ENCODE measurements around the gene RNF19B.
A peak's percentile ranks its signal among the peaks of the same experiment; 100 is the strongest.

The RNF19B gene

DNA sequence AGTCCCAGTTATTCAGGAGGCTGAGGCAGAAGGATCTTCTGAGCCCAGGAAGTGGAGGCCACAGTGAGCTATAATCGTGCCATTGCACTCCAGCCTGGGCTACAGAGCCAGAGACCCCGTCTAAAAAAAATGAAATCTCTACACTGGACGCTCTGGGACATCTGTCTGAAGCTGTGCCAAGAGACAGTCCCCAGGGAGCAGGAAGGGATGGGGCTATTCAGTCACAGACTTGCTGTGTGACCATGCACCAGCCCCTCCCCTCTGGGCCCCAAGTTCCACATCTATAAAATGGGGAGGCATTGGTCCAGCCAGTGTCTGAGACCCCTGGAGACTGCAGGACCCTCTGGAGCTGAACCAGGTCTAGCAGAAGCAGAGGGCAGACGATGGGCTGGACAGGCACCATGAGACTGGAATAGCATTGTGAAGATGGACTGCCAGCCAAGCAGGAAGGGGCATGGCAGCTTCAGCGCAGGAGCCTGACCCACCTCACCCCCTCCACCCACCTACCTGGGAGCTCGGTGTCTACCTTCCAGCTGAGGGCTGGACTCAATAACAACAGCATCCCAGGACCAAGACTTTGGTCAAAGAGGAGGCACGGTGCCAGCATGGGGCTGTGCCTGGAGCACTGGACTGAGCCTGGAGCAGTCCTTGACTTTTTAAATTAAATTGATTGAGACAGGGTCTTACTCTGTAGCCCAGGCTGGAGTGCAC is 64.9 kb downstream of the RNF19B start:
- DNase-seq, result no peak

DNA sequence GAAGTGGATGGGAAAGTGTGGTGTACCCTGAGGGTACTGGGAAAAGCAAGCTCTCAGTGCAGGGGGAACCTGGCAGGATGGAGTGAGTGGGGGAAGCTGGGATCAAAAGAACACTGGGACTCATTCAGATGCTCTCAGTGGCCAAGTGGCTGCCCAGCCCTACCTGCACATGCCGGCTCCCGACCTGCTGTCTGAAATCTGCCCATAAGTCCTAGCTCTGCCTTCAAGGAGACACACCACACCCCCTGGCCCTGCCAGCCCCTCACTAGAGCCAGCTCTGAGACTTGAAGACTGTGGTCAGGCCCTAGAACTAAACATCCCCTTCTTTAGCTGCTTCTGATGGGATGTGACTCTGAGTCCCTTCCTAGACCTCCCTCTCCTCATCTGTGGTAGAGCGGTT is 65.7 kb downstream of the RNF19B start:
- no peak for DNase-seq

DNA sequence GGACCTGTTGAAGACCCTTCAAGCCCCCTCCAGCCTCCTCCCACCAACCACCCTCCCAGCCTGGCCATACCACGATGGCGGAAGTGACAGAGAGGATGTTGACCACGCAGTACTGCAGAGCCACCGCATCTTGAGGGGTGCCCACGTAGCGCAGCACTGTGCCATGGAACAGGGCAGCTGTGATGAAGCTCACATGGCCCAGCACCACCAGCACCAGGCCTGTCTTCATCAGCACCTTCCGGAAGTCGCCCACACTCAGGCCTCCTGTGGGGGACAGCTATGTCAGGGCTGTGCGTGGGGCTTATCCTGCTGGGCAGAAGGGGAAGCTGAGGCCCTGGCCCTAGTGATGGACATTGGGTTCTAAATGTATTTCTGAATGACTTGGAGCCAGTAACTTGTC is 66.6 kb downstream of the RNF19B start:
- no peak for DNase-seq

DNA sequence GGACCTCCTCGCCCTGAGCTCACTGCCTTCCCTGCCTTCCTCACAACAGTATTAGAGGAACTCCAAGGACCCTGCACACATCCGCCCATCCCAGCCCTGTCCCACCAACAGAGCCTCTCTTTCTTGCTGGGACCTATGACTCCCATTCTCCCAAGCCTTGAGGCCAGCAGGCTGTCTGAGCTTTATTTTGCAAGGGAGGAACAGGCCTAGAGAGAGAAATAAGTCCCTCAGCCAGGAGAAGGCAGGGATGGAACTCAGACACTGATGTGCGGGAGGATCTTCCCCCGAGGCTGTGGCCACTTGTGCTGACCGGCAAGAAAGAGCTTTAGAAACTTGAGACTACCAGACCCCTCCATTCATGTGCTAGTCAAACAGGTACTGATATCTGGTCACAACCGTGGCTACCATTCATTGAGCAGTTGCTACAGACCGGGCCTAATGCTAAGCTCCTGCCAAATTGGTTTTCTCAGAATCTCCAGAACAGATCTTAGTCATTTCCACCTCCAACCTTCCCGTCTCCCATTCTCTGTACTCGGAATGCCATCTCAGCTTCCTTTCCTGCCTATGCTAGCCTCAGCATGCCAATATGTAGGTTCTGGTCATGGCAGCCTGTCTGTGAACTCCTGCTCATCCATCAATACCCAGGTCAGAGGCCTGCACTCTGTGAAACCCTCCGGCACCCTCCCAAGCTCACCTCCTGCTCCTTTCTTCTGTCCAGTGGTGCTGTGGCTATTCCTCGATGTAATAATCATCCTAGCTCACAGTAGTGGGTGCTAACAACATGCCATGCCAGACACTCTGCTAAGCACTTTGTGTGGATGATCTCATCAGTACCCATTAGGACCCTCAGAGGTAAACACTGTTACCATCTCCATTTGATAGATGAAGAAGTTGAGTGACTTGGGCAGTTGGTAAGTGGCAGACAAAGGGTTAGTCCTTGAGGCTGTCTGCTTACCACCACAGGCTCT is 67.2 kb downstream of the RNF19B start:
- no peak for DNase-seq

DNA sequence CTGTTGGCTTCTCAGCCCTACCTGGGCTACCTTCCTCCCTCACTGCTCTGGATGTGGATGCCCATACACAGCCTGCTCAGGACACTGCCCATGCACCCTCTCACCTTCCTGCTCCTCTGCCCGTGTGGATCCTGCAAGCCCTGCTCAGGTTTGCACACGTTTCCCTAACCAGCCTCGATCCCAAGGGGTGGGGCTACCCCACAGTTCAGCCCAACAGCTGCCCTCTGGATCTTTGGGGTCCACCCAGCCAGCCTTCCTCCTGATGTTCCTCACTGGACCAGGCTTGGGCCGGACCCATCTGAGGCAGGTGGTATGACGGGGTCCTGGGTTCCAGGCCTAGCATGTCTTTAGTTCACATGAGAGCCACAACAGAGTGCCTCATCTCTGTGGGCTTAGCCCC is 68.2 kb downstream of the RNF19B start:
- no peak for DNase-seq

DNA sequence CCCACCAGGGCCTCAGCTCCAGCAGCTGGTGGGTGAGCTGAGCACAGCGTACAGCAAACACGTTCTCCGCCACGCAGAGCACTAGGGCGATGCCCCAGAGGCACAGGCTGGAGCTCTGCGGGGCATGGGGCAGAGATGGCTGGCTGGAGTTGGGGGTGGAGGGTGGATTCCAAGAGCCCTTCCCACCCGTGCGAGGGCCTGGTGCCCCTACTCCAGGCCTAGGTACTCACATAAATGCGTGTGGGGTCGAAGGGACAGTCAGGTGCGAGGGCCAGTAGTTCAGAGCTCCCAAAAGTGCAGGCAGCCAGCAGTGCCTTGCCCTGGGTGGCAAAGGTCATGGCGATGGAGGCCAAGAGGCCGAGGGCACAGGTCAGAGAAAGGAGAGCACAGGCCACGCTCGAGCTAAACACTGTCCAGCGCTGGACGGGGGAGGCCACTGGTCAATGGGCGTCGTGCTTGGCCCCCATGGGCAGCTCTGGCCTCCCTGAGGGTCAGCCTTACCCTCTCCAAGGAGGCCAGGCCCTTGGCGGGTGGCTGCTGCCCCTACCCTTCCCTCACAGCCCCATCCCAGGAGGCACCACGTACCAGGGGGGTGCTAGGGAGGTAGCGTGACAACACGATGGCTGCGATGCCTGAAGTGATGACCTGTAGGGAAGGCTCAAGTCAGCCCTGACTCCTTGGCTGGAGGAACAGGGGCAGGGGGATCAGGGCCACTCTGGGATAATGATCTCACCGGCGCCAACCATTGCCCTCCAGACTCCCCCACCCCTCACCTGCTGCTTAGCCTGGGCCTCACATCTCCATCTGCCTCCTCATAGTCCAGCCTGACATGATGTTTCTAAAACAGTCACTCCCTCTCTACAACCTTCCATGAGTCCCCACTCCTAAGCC is 69.0 kb downstream of the RNF19B start:
- DNase-seq, result no peak

DNA sequence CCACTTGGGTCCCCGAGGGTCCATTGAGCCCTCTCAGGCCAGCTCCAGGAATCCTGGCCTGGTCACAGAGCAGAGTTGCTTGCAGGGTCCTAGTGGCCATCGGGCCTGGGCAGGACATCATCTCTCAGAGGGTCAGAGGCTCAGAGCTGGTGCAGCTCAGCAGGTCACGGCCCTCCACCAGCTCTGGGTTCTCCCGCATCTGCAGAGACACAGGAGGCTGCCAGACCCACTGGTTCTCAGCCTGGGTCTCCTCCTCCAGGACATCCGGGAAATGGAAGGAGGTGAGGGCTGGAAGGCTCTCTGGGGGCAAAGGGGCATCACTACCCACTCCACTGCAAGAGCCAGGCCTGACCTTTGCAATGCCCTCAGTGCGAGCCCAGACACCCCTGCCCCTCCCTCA is 69.9 kb downstream of the RNF19B start:
- DNase-seq, result no peak

DNA sequence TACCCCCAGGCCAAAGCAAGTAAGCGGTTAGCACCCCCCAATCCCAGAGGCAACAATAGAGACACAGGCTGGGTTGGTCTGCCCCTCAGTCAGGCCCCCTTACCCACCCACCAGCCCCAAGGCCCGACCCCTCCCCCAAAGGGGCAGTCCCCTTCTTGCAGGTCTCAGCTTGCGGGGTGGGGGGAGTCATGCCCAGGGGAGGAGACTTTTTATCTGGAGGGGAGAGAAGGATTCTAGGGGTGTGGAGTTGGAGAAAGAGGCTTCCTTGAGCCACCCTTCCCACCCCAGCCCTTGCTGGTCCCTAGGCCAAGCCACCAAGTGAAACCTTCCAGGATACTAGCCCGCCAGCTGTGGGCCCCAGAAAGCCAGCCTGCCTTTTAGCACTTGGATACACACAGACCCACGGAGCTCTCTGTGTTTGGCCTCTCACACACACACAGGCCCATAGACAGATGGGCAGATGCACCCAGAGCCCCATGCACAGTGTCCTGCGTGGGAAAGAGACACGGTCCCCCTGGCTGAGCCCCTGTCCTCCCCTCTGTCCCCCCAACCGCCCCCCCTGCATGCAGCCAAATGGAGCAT is 70.5 kb downstream of the RNF19B start:
- DNase-seq, result no peak

DNA sequence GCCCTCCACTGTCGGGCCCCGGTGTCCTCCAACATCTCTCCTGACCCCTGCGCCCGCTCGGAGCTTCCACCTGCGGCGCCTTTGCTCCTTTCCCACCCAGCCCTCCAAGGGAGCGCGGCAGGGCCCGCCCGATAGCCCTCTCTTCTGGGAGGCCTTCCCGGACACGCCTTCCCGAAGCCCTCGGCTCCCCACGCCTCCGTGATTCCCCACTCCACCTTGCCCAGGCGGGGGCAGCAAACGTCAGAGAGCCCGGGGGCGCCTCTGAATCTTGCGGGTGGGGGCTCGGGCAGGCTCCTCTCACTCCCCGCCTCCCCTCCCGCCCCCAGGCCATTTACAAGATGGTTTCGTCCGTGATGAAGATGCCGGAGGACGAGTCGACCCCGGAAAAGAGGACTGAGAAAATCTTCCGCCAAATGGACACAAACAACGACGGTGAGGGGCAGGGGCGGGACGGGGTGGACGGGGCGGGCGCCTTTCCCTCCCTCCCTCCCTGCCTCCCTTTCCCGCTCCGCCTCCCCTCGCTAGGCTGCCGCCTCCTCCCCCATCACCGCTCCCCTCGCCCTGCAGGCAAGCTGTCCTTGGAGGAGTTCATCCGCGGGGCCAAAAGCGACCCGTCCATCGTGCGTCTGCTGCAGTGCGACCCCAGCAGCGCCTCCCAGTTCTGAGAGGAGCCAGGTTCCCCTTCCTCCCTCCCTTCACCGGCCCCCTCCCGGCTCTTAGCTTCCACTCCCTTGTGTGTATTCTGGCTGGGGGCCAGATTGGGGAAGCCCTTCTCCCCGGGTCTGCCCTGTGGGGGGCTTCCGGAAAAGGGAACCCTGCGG is 71.2 kb downstream of the RNF19B start:
- DNase-seq, result peak; percentile 29

DNA sequence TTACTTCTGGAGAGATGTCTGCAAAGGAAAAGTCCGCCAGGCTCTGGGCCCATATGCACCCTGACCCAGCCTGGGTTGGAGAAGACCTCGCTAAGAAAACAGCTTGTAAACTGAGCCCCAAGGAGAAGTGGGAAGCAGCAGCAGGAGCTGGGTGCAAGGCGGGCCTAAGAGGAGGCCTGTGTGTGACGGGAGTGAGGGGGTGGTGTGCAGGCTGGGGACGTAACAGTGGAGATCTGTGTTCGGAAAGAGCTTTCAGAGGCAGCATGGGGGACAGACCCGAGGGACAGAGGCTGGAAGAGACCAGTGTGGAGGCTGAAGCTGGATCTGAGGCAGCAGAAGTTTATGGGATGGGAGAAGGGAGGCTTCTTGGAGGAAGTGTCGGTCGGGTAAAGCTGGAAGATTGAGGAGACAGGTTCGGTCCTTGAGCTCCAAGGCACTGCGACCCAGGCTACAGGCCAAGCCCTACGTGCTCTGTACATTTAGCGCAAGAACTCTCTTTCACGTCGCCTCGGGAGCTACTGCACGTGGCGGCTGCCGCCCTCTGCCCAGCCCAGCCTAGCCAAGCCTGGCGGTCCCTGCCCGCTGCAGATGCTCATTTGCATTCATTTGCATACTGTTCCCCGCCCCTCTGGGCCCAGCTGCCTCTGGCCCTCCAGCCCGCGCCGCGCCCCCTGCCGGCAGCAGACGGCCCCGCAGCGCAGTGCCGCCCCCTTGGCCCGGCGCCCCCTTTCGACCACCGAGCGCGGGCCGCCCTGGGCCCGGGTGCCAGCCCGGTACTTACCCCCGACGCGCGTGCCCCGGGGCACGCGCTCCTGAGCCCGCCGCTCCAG is 72.0 kb downstream of the RNF19B start:
- peak; percentile 32 for DNase-seq

DNA sequence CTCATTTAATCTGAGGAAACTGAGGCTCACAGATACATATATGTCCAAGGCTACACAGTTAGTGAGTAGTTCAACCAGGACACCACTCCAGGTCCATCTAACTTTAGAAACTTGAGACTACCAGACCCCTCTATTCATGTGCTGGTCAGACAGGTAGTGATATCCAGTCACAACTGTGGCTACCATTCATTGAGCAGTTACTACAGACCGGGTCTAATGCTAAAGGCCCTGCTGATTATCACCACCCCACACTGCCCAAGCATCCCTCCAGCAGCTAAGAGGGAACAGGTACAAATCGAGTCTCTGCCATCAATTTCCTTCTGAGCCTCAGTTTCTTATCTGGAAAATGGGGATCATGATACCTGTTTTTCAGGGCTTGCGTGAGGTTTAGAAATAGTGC is 73.0 kb downstream of the RNF19B start:
- no peak for DNase-seq

DNA sequence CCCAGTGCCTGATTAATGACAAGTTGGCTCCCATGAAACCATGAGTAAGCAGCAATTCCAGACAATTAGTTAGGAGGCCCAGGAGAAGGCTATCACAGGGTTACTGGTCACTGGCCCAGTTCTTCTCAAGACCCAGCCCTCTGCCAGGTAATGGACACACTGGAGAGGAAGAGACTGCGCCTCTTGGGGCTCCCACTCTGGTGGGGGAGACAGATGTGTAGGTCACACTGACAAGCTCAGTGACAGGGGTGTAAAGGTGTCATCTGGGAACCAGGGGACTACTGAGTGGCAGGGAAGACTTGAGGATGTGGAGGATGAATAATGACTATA is 73.4 kb downstream of the RNF19B start:
- no peak for DNase-seq

DNA sequence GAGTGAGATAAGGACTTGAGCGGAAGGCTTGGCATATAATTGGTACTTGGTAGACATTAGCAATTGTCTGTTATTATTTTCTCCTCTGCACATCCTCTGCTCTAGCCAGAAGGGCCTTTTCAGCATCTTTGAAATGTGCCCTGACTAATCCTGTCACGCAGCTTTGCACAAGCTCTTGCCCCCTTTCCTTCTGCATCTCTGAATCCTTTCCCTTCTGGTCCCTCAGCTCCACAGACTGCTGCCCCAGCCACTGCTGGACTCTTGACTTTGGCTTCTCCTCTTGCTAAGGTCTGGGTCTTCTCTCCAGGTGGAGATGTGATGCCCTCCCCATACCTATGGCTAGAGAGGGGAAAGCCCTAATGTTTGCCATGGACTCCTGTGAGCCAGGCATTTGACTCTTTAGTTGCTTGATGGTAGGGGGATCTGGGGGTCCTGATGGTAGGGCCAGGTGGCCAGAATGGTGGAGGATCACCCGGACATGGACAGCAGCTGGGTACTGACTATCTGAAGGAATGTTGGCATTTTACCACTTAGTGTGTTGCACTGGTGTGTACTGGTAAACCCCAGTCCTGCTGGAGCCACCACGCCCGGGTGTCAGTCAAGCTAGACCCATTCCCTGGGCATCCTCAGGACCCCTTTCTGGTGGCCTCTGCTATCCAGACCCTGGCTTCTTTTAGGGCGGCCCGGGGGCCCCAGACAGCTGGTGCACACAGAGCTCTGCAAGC is 73.9 kb downstream of the RNF19B start:
- DNase-seq, result no peak

DNA sequence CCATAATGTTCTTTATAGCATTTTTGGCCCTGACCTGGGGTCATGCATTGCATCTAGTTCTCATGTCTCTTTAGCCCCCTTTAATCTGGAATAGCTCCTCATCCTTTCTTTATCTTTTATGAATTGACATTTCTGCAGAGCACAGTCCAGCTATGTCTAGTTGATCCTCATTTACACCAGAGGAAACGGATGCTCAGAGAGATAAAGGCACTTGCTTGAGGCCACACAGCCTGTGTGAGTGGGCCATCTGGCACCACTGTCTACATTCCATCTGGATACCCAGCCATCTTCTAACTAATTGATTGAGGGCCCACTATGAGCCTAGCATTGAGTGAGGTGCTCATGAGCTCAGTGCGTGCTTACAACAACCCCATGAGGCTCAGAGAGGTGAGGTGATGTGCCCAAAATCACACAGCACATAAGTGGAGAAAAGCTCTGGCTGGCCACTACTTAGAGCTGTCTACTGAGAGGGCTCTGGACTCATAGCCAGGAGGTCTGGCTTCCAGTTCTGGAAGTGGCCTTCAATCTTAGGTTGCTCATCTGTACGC is 74.8 kb downstream of the RNF19B start:
- DNase-seq, result no peak

DNA sequence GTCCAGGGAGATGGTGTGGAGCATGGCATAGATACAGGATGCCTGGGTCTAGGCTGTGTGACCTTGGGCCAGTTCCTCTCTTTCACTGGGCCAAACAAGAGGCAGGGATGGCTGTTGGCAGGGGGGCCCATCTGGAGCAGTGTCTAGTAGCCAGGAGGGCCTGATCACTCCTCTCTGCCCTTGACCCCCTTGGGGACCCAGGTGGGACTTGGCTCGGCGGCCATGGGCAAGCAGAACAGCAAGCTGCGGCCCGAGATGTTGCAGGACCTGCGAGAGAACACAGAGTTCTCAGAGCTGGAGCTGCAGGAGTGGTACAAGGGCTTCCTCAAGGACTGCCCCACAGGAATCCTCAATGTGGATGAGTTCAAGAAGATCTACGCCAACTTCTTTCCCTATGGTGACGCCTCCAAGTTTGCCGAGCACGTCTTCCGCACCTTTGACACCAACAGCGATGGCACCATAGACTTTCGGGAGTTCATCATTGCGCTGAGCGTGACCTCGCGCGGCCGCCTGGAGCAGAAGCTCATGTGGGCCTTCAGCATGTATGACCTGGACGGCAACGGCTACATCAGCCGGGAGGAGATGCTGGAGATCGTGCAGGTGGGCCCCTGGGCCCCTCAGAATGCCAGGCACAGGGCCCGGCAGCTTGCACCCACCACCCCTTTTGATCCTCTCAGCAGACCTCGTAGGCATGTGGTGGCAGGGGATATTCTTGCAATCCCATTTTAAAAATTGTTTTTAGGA is 75.8 kb downstream of the RNF19B start:
- no peak for DNase-seq

DNA sequence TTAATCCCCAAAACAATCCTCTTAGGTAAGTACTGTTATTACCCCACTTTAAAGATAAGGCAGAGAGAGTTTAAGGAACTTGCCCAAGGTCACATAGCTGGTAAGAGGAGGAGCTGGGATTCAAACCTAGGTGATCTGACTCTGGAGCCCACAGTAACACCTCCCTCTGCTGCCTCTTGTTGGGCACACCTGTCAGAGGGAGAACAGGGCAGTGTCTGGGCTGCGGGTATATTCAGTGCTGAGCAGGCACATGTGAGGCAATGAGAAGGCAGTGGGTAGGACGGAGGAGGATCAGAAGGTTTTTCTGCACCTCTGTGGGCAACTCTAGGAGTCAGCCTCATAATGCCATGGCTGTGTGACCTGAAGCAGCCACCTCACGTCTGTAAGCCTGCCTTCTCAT is 76.5 kb downstream of the RNF19B start:
- no peak for DNase-seq

DNA sequence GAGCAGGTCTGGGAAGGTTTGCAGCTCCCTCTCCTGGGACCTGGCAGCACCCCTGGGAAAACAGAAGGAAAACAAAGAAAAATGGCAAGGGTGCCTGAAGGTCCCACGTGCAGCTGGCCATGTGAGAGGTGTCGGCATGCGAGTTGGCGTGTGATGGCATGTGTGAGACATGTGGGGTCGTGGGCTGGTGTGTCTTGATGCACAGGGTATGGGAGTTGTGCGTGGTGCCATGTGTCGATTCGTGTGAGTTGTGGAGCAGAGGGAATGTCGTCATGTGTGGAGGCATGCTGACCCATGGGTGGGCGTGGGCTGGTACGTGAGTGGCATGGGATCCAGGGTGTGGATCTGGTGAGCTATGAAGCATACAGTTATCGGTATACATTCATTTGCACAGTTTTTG is 77.0 kb downstream of the RNF19B start:
- no peak for DNase-seq

DNA sequence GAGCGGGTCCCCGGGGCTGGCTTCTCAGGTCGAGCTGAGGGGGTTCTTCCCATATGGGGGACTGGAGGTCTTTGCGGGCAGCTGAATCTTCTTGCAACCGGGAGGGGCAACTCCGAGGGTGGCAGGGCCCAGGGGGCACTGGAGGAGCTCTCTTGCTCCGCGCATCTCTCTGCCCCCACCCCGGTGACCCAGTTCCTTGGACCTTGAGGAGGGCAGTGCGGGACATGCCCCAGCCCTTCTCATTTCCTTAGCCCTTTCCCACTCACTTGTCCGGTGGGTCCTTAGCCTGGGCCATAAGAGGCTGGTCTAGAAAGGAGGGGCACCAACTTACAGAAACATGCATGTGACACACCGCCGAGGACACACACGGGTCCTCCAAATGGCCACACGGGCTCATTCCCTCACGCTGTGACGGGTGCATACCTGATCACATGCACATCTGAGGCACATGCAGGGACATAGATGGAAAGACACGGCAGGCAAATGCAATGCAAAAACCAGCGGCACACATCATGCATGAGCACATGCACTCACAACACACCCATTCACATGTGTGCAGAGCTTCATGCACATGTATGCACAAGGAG is 77.7 kb downstream of the RNF19B start:
- no peak for DNase-seq

Measured in fibroblast of skin of right quadriceps (primary cell).